22Rv1 (cell line): ENCODE results near the gene GFOD2.

Experiments
- CTCF ChIP-seq: fragments of 450-650 bp; IDR thresholded peaks from 2 replicates; pipeline ENCODE4 v1.5.1; 2017; ENCODE audit warnings: mild to moderate bottlenecking
- ZFX ChIP-seq: fragments of 450-650 bp; IDR thresholded peaks from 2 replicates; pipeline ENCODE4 v1.6.1; 2017; ENCODE audit warnings: antibody characterized with exemption, borderline replicate concordance

- no peak for TF ChIP-seq CTCF
- no peak for TF ChIP-seq ZFX
Observed at GRCh38 chr16:67731071-67731752, 12.1 kb upstream of the GFOD2 start.
